Suprapubic skin (tissue), 3 donors: ENCODE data around the gene NEK4.

ENCODE experiments used
- CTCF ChIP-seq, 2 donors: fragments of 200-600 bp in 1 of 2; fragments of 450-650 bp in 1 of 2; sonication (generic) in 1 of 2; IDR thresholded peaks; one replicate each; pipeline ENCODE4 v1.5.1; 2016 to 2019; ENCODE audit warnings: antibody characterized with exemption in 2 of 2, mild to moderate bottlenecking in 1 of 2, moderate library complexity in 1 of 2
- EP300 ChIP-seq: sonication (generic); formaldehyde crosslinking; IDR thresholded peaks from one replicate; pipeline ENCODE4 v1.6.1; 2017; ENCODE audit warnings: antibody characterized with exemption

DNA sequence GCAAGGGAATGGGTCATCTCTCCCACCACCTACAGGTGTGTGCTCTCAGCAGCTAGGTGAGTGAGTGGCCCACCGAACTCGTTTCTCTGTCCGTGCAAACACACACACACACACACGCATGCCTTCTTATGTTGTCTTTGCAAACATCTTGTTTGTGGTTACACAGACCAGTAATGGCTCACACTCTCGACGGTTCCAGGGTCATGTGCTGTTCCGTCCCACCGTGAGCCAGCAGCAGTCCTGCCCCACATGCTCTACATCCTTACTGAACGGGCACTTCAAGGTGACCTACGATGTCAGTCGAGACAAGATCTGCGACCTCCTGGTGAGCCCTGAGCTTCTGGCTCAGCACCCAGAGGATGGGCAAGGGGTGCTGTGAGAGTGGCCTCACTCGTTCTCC lies 11.0 kb upstream of the NEK4 start:
- TF ChIP-seq CTCF (IDR thresholded peaks at IDR 0.05), result no peak
- TF ChIP-seq EP300, result no peak
